Osteoblast (primary cell): ENCODE measurements around the gene ST6GAL1. TPM values are rescaled to one million over a fixed set of nuclear protein-coding genes. Genes with fewer than 3 reads are reported as not detected.
"Not testable (repeated sequence)": the region's sequence is repeated elsewhere in the genome, so short reads cannot be mapped to it uniquely, and the experiment has no call there.

Experiments used
- DNase-seq: peaks from one replicate; pipeline ENCODE4 v3.0.0; 2011; ENCODE audit warnings: low spot score, mixed read lengths; ENCODE audit not compliant: insufficient read length; ENCODE audit errors: missing footprints
- H2AFZ ChIP-seq: 2 replicates; pipeline ENCODE4 v1.6.0; 2011; ENCODE audit warnings: mild to moderate bottlenecking, low read length
- H3K27ac ChIP-seq: 2 replicates; pipeline ENCODE4 v1.5.1; 2011; ENCODE audit warnings: mild to moderate bottlenecking, low read depth, low read length, moderate library complexity
- H3K27me3 ChIP-seq: 2 replicates; pipeline ENCODE4 v1.6.0; 2012; ENCODE audit warnings: mild to moderate bottlenecking, control low read depth, inconsistent platforms, low read length, moderate library complexity; ENCODE audit not compliant: insufficient read depth
- H3K36me3 ChIP-seq: 2 replicates; pipeline ENCODE4 v1.5.1; 2011; ENCODE audit warnings: mild to moderate bottlenecking, low read length, control low read depth, moderate library complexity; ENCODE audit not compliant: insufficient read depth
- H3K4me1 ChIP-seq: 2 replicates; pipeline ENCODE4 v1.5.1; 2011; ENCODE audit warnings: mild to moderate bottlenecking, low read length, control low read depth, moderate library complexity; ENCODE audit not compliant: insufficient read depth
- H3K4me2 ChIP-seq: 2 replicates; pipeline ENCODE4 v1.6.0; 2011; ENCODE audit warnings: mild to moderate bottlenecking, low read length; ENCODE audit not compliant: insufficient read depth
- H3K4me3 ChIP-seq: fragments of 200-600 bp; sonication (generic); 3 replicates; pipeline ENCODE4 v1.5.1; 2012; ENCODE audit warnings: mild to moderate bottlenecking, low read length, inconsistent platforms; ENCODE audit not compliant: insufficient read depth
- H3K79me2 ChIP-seq: 2 replicates; pipeline ENCODE4 v1.6.0; 2012; ENCODE audit warnings: mild to moderate bottlenecking, low read length, control low read depth, inconsistent platforms; ENCODE audit not compliant: insufficient read depth
- H3K9me3 ChIP-seq: 2 replicates; pipeline ENCODE4 v1.5.1; 2011; ENCODE audit warnings: low read depth, low read length, control low read depth
- H4K20me1 ChIP-seq: 2 replicates; pipeline ENCODE4 v1.6.0; 2012; ENCODE audit warnings: mild to moderate bottlenecking, low read length, control low read depth; ENCODE audit not compliant: insufficient read depth
- CTCF ChIP-seq: IDR thresholded peaks from 2 replicates; pipeline ENCODE4 v1.5.1; 2011; ENCODE audit warnings: mild to moderate bottlenecking, low read depth, low read length, moderate library complexity; ENCODE audit errors: extremely low read depth
- total RNA-seq: library from RNA; depleted of rRNA; stranded (reverse); fragments of >200 nt; gene quantifications from 2 replicates; pipeline ENCODE4 v1.2.3, GENCODE V29; 2012

Gene ST6GAL1
- total RNA-seq, 1 donor = 8.0 TPM

GRCh38 chr3:187000711-187001151 lies 70.4 kb downstream of the ST6GAL1 start:
- H3K36me3 ChIP-seq = no peaks in the 10 kb centered on the region
- no peak overlapping the region for H3K4me3 ChIP-seq
- H4K20me1 ChIP-seq = no peaks in the 10 kb centered on the region
- no peak overlapping the region for H3K27ac ChIP-seq
- H3K79me2 ChIP-seq = no peaks in the 10 kb centered on the region
- H2AFZ ChIP-seq = no peak overlapping the region
- no peaks in the 10 kb centered on the region for H3K9me3 ChIP-seq
- no peaks in the 10 kb centered on the region for H3K4me1 ChIP-seq
- H3K27me3 ChIP-seq = no peaks in the 10 kb centered on the region
- no peak for TF ChIP-seq CTCF
- no peak overlapping the region for H3K4me2 ChIP-seq
- DNase-seq = no peak

- Histone ChIP-seq H3K79me2 (no peaks in the 10 kb centered on the region), H3K4me1 (no peaks in the 10 kb centered on the region)
- TF ChIP-seq CTCF = no peak
Observed at GRCh38 chr3:187002915-187003314, 72.6 kb downstream of the ST6GAL1 start.

GRCh38 chr3:187005827-187006481 lies 75.6 kb downstream of the ST6GAL1 start:
- H3K79me2 ChIP-seq = no peaks in the 10 kb centered on the region
- no peak overlapping the region for H2AFZ ChIP-seq
- no peak overlapping the region for H3K4me2 ChIP-seq
- H3K27me3 ChIP-seq = no peaks in the 10 kb centered on the region
- TF ChIP-seq CTCF = no peak
- no peak for DNase-seq
- no peaks in the 10 kb centered on the region for H3K36me3 ChIP-seq
- no peaks in the 10 kb centered on the region for H3K9me3 ChIP-seq
- H3K27ac ChIP-seq = no peak overlapping the region
- no peaks in the 10 kb centered on the region for H4K20me1 ChIP-seq
- no peak overlapping the region for H3K4me3 ChIP-seq
- H3K4me1 ChIP-seq = no peaks in the 10 kb centered on the region

More at GRCh38 chr3:187002915-187003314, 72.6 kb downstream of the ST6GAL1 start:
- no peak overlapping the region for H3K27ac ChIP-seq
- no peak overlapping the region for H2AFZ ChIP-seq
- DNase-seq = no peak
- no peaks in the 10 kb centered on the region for H4K20me1 ChIP-seq
- H3K9me3 ChIP-seq = no peaks in the 10 kb centered on the region
- H3K36me3 ChIP-seq = no peaks in the 10 kb centered on the region
- H3K27me3 ChIP-seq = no peaks in the 10 kb centered on the region
- H3K4me3 ChIP-seq = no peak overlapping the region
- no peak overlapping the region for H3K4me2 ChIP-seq

GRCh38 chr3:187006864-187007630 lies 76.7 kb downstream of the ST6GAL1 start:
- H3K79me2 ChIP-seq = no peaks in the 10 kb centered on the region
- H3K9me3 ChIP-seq = no peaks in the 10 kb centered on the region
- no peak overlapping the region for H3K4me2 ChIP-seq
- no peak overlapping the region for H3K27ac ChIP-seq
- H3K36me3 ChIP-seq = no peaks in the 10 kb centered on the region
- H2AFZ ChIP-seq = no peak overlapping the region
- H3K4me1 ChIP-seq = no peaks in the 10 kb centered on the region
- DNase-seq = no peak
- H4K20me1 ChIP-seq = no peaks in the 10 kb centered on the region
- no peak overlapping the region for H3K4me3 ChIP-seq
- TF ChIP-seq CTCF = no peak
- H3K27me3 ChIP-seq = no peaks in the 10 kb centered on the region

- not testable (repeated sequence) for H3K79me2 ChIP-seq
Observed at GRCh38 chr3:187010382-187010781, 80.1 kb downstream of the ST6GAL1 start.

More at GRCh38 chr3:187010382-187010781, 80.1 kb downstream of the ST6GAL1 start:
- not testable (repeated sequence) for H3K27me3 ChIP-seq, H2AFZ ChIP-seq, H3K27ac ChIP-seq, H3K4me1 ChIP-seq, DNase-seq, H4K20me1 ChIP-seq, H3K4me3 ChIP-seq, H3K36me3 ChIP-seq, H3K9me3 ChIP-seq, H3K4me2 ChIP-seq
